ENCODE measurements around the gene SLX4IP. TPM values are rescaled to one million over a fixed set of nuclear protein-coding genes. Genes with fewer than 3 reads are reported as not detected.

The SLX4IP gene
- total and polyA plus RNA-seq, 2 of the 13 experiments (the other 11 are each of a cell fraction or from before 2014, with no cell fraction given) = 3.6 to 7.3 TPM

DNA sequence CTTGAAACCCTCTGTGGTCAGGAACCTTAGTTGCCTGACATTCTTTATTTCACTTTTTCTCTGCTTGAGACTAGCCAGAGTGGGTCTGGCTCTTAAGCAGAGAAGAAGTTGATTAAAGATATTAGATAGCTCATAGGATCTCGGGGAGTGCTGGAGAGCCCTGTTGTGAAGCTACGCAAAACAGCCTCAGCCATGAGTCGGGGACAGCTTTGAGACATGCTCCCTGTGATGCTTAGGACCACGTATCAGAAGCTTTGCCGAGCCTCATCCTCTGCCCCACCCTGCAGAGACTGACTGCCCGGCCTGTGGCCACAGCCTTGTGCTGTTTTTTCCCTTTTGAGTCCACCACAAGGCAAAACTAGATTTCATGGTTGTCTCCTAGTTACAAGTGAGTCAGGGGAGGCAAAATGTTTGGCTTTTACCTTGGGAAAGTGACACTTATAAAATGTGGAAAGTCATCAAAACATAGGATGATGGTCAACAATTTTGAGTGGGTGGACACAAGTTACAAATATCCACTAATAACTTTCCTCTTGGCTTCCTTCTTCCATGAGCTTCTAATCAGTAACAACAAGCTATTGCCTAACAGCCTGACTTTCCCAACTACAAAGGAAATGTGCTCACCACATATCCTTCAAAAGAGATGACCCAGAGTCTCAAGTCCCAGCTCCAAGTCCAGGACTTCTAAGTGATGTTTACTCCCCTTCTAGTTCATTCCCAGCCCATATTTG, 130.3 kb downstream of the SLX4IP start (continued):
- TF ChIP-seq ESRRA (CRISPR knock-in tag; IDR thresholded peaks at IDR 0.05; ENCODE audit: low read depth) (0 out of 2 replicates have a peak, but pooled peaks have one; percentile 30), CHCHD3 (CRISPR knock-in tag; IDR thresholded peaks at IDR 0.05) (no peak), HOXA3 (CRISPR knock-in tag; IDR thresholded peaks at IDR 0.05) (peak; percentile 60; the same call in 1 of the 2 replicates), NKX3-1 (CRISPR knock-in tag; IDR thresholded peaks at IDR 0.05) (peak; percentile 67; the same call in 1 of the 2 replicates), HDAC2 (CRISPR knock-in tag; IDR thresholded peaks at IDR 0.05) (peak; percentile 96), JUN (CRISPR knock-in tag; IDR thresholded peaks at IDR 0.05) (peak; percentile 85), TBX2 (CRISPR knock-in tag; IDR thresholded peaks at IDR 0.05; ENCODE audit: borderline replicate concordance) (peak; percentile 92), ZNF292 (CRISPR knock-in tag; IDR thresholded peaks at IDR 0.05; ENCODE audit: borderline replicate concordance, low read depth) (peak; percentile 85; the same call in 1 of the 2 replicates), ZNF207 (IDR thresholded peaks at IDR 0.05; ENCODE audit: borderline replicate concordance) (no peak), KLF11 (CRISPR knock-in tag; IDR thresholded peaks at IDR 0.05) (no peak; the same call in 1 of the 2 replicates), NBN (conservative IDR thresholded peaks at IDR 0.05) (no peak), GABPB1 (CRISPR knock-in tag; IDR thresholded peaks at IDR 0.05) (peak; percentile 66), ZNF558 (CRISPR knock-in tag; IDR thresholded peaks at IDR 0.05; ENCODE audit: borderline replicate concordance) (no peak), POLR2AphosphoS5 (IDR thresholded peaks at IDR 0.05; ENCODE audit: low read depth, low read length) (no peak), SAFB2 (CRISPR knock-in tag; IDR thresholded peaks at IDR 0.05; ENCODE audit: borderline replicate concordance, low read depth) (no peak; the same call in 1 of the 2 replicates), ZNF3 (CRISPR knock-in tag; IDR thresholded peaks at IDR 0.05) (peak; percentile 72), XBP1 (CRISPR knock-in tag; IDR thresholded peaks at IDR 0.05) (no peak), MIER3 (CRISPR knock-in tag; IDR thresholded peaks at IDR 0.05; ENCODE audit: borderline replicate concordance) (peak; percentile 95; the same call in 1 of the 2 replicates), SIN3B (IDR thresholded peaks at IDR 0.05; ENCODE audit: low read length) (no peak), KDM2A (CRISPR knock-in tag; IDR thresholded peaks at IDR 0.05; ENCODE audit: borderline replicate concordance, low read depth) (peak; percentile 58), PHF5A (CRISPR knock-in tag; IDR thresholded peaks at IDR 0.05; ENCODE audit: low read depth, unreplicated experiment) (peak; percentile 31), ELF3 (CRISPR knock-in tag; IDR thresholded peaks at IDR 0.05) (peak; percentile 98)
- TF ChIP-seq, protein P1, sequence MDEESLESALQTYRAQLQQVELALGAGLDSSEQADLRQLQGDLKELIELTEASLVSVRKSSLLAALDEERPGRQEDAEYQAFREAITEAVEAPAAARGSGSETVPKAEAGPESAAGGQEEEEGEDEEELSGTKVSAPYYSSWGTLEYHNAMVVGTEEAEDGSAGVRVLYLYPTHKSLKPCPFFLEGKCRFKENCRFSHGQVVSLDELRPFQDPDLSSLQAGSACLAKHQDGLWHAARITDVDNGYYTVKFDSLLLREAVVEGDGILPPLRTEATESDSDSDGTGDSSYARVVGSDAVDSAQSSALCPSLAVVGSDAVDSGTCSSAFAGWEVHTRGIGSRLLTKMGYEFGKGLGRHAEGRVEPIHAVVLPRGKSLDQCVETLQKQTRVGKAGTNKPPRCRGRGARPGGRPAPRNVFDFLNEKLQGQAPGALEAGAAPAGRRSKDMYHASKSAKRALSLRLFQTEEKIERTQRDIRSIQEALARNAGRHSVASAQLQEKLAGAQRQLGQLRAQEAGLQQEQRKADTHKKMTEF (CRISPR knock-in tag; IDR thresholded peaks at IDR 0.05) = peak; percentile 95
- TF ChIP-seq, protein P2, sequence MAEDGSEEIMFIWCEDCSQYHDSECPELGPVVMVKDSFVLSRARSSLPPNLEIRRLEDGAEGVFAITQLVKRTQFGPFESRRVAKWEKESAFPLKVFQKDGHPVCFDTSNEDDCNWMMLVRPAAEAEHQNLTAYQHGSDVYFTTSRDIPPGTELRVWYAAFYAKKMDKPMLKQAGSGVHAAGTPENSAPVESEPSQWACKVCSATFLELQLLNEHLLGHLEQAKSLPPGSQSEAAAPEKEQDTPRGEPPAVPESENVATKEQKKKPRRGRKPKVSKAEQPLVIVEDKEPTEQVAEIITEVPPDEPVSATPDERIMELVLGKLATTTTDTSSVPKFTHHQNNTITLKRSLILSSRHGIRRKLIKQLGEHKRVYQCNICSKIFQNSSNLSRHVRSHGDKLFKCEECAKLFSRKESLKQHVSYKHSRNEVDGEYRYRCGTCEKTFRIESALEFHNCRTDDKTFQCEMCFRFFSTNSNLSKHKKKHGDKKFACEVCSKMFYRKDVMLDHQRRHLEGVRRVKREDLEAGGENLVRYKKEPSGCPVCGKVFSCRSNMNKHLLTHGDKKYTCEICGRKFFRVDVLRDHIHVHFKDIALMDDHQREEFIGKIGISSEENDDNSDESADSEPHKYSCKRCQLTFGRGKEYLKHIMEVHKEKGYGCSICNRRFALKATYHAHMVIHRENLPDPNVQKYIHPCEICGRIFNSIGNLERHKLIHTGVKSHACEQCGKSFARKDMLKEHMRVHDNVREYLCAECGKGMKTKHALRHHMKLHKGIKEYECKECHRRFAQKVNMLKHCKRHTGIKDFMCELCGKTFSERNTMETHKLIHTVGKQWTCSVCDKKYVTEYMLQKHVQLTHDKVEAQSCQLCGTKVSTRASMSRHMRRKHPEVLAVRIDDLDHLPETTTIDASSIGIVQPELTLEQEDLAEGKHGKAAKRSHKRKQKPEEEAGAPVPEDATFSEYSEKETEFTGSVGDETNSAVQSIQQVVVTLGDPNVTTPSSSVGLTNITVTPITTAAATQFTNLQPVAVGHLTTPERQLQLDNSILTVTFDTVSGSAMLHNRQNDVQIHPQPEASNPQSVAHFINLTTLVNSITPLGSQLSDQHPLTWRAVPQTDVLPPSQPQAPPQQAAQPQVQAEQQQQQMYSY (CRISPR knock-in tag; IDR thresholded peaks at IDR 0.05) = peak; percentile 49; the same call in 1 of the 2 replicates
- TF ChIP-seq, protein P3, sequence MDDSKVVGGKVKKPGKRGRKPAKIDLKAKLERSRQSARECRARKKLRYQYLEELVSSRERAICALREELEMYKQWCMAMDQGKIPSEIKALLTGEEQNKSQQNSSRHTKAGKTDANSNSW (CRISPR knock-in tag; IDR thresholded peaks at IDR 0.05; ENCODE audit: borderline replicate concordance) = no peak
